ENCODE measurements around the gene MYL5. TPM values are rescaled to one million over a fixed set of nuclear protein-coding genes. Genes with fewer than 3 reads are reported as not detected.

MYL5 gene
- total RNA-seq, 1 experiment from 2014 or later: 8.5 TPM

DNA sequence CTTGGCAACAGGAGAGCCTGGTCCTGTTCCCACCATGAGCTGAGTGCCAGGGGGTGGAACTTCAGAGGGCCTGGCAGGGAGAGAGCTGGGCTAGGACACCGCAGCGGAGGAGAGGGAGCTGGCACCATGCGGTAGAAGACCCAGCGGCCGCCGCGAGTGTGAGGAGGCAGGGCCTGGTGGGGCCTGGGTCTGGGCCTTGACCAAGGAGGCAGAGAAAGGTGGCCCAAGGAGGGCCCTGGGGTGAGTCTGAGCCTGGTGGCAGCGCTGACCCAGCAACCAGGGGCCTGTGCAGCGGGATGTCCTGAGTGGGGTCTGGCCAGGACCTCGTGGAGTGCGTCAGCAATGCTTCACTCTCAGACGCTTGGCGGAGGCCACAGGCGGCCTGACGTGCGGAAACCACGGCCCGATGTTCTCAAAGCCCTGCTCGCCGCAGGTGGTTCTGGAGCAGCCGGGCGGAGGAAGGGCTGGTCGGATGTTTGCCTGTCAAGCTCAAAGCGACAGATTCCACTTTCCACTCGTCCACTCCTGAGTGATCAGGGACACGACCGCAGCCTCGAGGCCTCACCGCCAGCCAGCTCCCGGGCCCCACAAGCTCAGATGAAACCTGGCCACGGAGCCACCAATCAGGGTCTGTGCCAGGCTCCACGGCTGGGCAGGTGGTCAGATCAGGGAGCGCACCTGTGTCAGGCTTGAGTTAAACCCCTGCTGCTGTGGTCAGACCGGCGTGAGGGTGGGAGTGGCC is 21.1 kb upstream of the MYL5 start:
- no peaks in the 10 kb centered on the region for H3K4me1 Mint-ChIP-seq (ENCODE audit: low read depth, unreplicated experiment)
- H3K4me3 Mint-ChIP-seq (ENCODE audit: low read depth, unreplicated experiment): no peak overlapping the region
- CTCF ChIA-PET: no interaction called here
- DNase-seq: no peak
- no TSS peak for BruUV-seq (replicated peaks)
- TF ChIP-seq, protein P1, sequence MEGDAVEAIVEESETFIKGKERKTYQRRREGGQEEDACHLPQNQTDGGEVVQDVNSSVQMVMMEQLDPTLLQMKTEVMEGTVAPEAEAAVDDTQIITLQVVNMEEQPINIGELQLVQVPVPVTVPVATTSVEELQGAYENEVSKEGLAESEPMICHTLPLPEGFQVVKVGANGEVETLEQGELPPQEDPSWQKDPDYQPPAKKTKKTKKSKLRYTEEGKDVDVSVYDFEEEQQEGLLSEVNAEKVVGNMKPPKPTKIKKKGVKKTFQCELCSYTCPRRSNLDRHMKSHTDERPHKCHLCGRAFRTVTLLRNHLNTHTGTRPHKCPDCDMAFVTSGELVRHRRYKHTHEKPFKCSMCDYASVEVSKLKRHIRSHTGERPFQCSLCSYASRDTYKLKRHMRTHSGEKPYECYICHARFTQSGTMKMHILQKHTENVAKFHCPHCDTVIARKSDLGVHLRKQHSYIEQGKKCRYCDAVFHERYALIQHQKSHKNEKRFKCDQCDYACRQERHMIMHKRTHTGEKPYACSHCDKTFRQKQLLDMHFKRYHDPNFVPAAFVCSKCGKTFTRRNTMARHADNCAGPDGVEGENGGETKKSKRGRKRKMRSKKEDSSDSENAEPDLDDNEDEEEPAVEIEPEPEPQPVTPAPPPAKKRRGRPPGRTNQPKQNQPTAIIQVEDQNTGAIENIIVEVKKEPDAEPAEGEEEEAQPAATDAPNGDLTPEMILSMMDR (IDR thresholded peaks at IDR 0.05; ENCODE audit: unreplicated experiment): no peak
- H3K27me3 Mint-ChIP-seq (ENCODE audit: unreplicated experiment): peaks cover 19% of the 10 kb centered on the region
- intact Hi-C loops (cut with micrococcal nuclease; ENCODE audit: unreplicated experiment): no loop called here
- H3K36me3 Mint-ChIP-seq (ENCODE audit: insufficient read depth, unreplicated experiment): peaks cover 5% of the 10 kb centered on the region
- peaks cover 4% of the 10 kb centered on the region for H3K9me3 Mint-ChIP-seq (ENCODE audit: low read depth, unreplicated experiment)
- H3K27ac Mint-ChIP-seq (ENCODE audit: unreplicated experiment): no peak overlapping the region

DNA sequence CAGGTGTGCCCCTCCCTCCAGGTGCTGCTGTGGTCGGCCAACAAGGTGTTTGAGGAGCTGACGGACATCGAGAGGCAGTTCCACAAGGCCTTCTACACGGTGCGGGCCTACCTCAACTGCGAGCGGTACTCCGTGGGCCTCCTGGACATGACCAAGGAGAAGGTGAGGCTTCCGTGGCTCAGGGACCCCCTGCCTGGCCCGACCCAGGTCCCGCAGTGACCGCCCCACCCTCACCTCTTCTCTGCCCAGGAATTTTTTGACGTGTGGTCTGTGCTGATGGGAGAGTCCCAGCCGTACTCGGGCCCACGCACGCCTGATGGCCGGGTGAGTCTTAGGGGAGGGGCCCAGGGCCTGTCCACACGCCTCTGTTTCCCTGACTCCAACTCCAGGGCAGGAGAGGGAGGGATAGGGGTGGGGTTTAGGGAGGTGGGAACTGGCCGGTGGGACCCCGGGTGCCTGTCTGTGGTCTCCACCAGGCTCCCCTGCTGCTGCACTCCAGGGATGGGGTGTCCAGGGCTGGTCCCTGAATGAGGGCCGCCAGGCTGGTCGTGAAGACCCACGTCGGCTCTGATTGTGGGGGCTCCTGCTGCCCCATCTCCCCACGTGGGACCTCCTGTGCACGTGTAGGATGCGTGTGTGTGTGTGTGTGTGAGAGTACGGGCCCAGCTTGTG is 20.4 kb upstream of the MYL5 start:
- DNase-seq: no peak
- TF ChIP-seq, protein P1 (IDR thresholded peaks at IDR 0.05; ENCODE audit: unreplicated experiment): no peak
- no peak overlapping the region for H3K27ac Mint-ChIP-seq (ENCODE audit: unreplicated experiment)
- H3K27me3 Mint-ChIP-seq (ENCODE audit: unreplicated experiment): peaks cover 19% of the 10 kb centered on the region
- H3K4me1 Mint-ChIP-seq (ENCODE audit: low read depth, unreplicated experiment): no peaks in the 10 kb centered on the region
- peaks cover 4% of the 10 kb centered on the region for H3K9me3 Mint-ChIP-seq (ENCODE audit: low read depth, unreplicated experiment)
- CTCF ChIA-PET: no interaction called here
- intact Hi-C loops (cut with micrococcal nuclease; ENCODE audit: unreplicated experiment): no loop called here
- H3K4me3 Mint-ChIP-seq (ENCODE audit: low read depth, unreplicated experiment): no peak overlapping the region
- peaks cover 5% of the 10 kb centered on the region for H3K36me3 Mint-ChIP-seq (ENCODE audit: insufficient read depth, unreplicated experiment)
- no TSS peak for BruUV-seq (replicated peaks)

GRCh38 chr4:654503-654845 is 19.9 kb upstream of the MYL5 start:
- intact Hi-C loops (cut with micrococcal nuclease; ENCODE audit: unreplicated experiment): no loop called here
- CTCF ChIA-PET: no interaction called here
- Mint-ChIP-seq H3K9me3 (ENCODE audit: low read depth, unreplicated experiment) (peaks cover 8% of the 10 kb centered on the region), H3K36me3 (ENCODE audit: insufficient read depth, unreplicated experiment) (peaks cover 5% of the 10 kb centered on the region), H3K27ac (ENCODE audit: unreplicated experiment) (no peak overlapping the region), H3K4me3 (ENCODE audit: low read depth, unreplicated experiment) (no peak overlapping the region), H3K27me3 (ENCODE audit: unreplicated experiment) (peaks cover 19% of the 10 kb centered on the region), H3K4me1 (ENCODE audit: low read depth, unreplicated experiment) (no peaks in the 10 kb centered on the region)
- BruUV-seq (replicated peaks): no TSS peak
- no peak for DNase-seq
- TF ChIP-seq, protein P1 (IDR thresholded peaks at IDR 0.05; ENCODE audit: unreplicated experiment): no peak

- Mint-ChIP-seq H3K9me3 (ENCODE audit: low read depth, unreplicated experiment) (peaks cover 8% of the 10 kb centered on the region), H3K4me1 (ENCODE audit: low read depth, unreplicated experiment) (no peaks in the 10 kb centered on the region), H3K27ac (ENCODE audit: unreplicated experiment) (no peak overlapping the region), H3K36me3 (ENCODE audit: insufficient read depth, unreplicated experiment) (peaks cover 5% of the 10 kb centered on the region), H3K4me3 (ENCODE audit: low read depth, unreplicated experiment) (no peak overlapping the region), H3K27me3 (ENCODE audit: unreplicated experiment) (peaks cover 19% of the 10 kb centered on the region)
- TF ChIP-seq, protein P1 (IDR thresholded peaks at IDR 0.05; ENCODE audit: unreplicated experiment): no peak
- CTCF ChIA-PET: no interaction called here
- DNase-seq: no peak
- intact Hi-C loops (cut with micrococcal nuclease; ENCODE audit: unreplicated experiment): no loop called here
- BruUV-seq (replicated peaks): no TSS peak
These were observed 19.4 kb upstream of the MYL5 start for GRCh38 chr4:654871-655463.

All from Calu3 (cell line).